ENCODE measurements around the gene PPP1R3D.
"Not testable (repeated sequence)": the region's sequence is repeated elsewhere in the genome, so short reads cannot be mapped to it uniquely, and the experiment has no call there.

Gene PPP1R3D

GRCh38 chr20:59923514-59923913 is 16.6 kb downstream of the PPP1R3D start:
- DNase-seq = no peak
- no peak for TF ChIP-seq POLR2A (IDR thresholded peaks at IDR 0.05; ENCODE audit: low read length)
- TF ChIP-seq GATA1 (IDR thresholded peaks at IDR 0.05; ENCODE audit: low read depth, low read length) = no peak

GRCh38 chr20:59920944-59921343 is 19.2 kb downstream of the PPP1R3D start:
- TF ChIP-seq POLR2A (IDR thresholded peaks at IDR 0.05; ENCODE audit: low read length) (no peak), GATA1 (IDR thresholded peaks at IDR 0.05; ENCODE audit: low read depth, low read length) (no peak)
- DNase-seq = no peak

GRCh38 chr20:59912609-59913008 is 27.5 kb downstream of the PPP1R3D start:
- peak; percentile 5 to 31 for DNase-seq
- TF ChIP-seq POLR2A (IDR thresholded peaks at IDR 0.05; ENCODE audit: low read length) (no peak), GATA1 (IDR thresholded peaks at IDR 0.05; ENCODE audit: low read depth, low read length) (no peak)

- DNase-seq = no peak
Observed at GRCh38 chr20:59911041-59911440, 29.1 kb downstream of the PPP1R3D start.

GRCh38 chr20:59908855-59909254 is 31.2 kb downstream of the PPP1R3D start:
- no peak for DNase-seq
- TF ChIP-seq GATA1 (IDR thresholded peaks at IDR 0.05; ENCODE audit: low read depth, low read length) = no peak

More at GRCh38 chr20:59911041-59911440, 29.1 kb downstream of the PPP1R3D start:
- TF ChIP-seq GATA1 (IDR thresholded peaks at IDR 0.05; ENCODE audit: low read depth, low read length) (no peak), POLR2A (IDR thresholded peaks at IDR 0.05; ENCODE audit: low read length) (no peak)

- TF ChIP-seq POLR2A (IDR thresholded peaks at IDR 0.05; ENCODE audit: low read length) (no peak), GATA1 (IDR thresholded peaks at IDR 0.05; ENCODE audit: low read depth, low read length) (no peak)
- no peak for DNase-seq
Observed at GRCh38 chr20:59903621-59904020, 36.5 kb downstream of the PPP1R3D start.

GRCh38 chr20:59902470-59902869 is 37.6 kb downstream of the PPP1R3D start:
- no peak for DNase-seq
- TF ChIP-seq POLR2A (IDR thresholded peaks at IDR 0.05; ENCODE audit: low read length) (no peak), GATA1 (IDR thresholded peaks at IDR 0.05; ENCODE audit: low read depth, low read length) (no peak)

- TF ChIP-seq POLR2A (IDR thresholded peaks at IDR 0.05; ENCODE audit: low read length) (no peak), GATA1 (IDR thresholded peaks at IDR 0.05; ENCODE audit: low read depth, low read length) (no peak)
- no peak for DNase-seq
Observed at GRCh38 chr20:59895908-59896307, 44.2 kb downstream of the PPP1R3D start.

- DNase-seq = no peak
Observed at GRCh38 chr20:59891581-59891980, 48.5 kb downstream of the PPP1R3D start.

GRCh38 chr20:59890035-59890434 is 50.1 kb downstream of the PPP1R3D start:
- DNase-seq = not testable (repeated sequence)

More at GRCh38 chr20:59891581-59891980, 48.5 kb downstream of the PPP1R3D start:
- TF ChIP-seq GATA1 (IDR thresholded peaks at IDR 0.05; ENCODE audit: low read depth, low read length) = no peak

GRCh38 chr20:59888050-59888449 is 52.1 kb downstream of the PPP1R3D start:
- TF ChIP-seq GATA1 (IDR thresholded peaks at IDR 0.05; ENCODE audit: low read depth, low read length) (no peak), POLR2A (IDR thresholded peaks at IDR 0.05; ENCODE audit: low read length) (no peak)
- DNase-seq = no peak

All from erythroblast (primary cell).